ENCODE results near the gene MRPL52. TPM values are rescaled to one million over a fixed set of nuclear protein-coding genes. Genes with fewer than 3 reads are reported as not detected.
"Not testable (repeated sequence)": the region's sequence is repeated elsewhere in the genome, so short reads cannot be mapped to it uniquely, and the experiment has no call there.

Gene MRPL52
- polyA plus RNA-seq, 2 donors: 99.8 to 182 TPM

DNA sequence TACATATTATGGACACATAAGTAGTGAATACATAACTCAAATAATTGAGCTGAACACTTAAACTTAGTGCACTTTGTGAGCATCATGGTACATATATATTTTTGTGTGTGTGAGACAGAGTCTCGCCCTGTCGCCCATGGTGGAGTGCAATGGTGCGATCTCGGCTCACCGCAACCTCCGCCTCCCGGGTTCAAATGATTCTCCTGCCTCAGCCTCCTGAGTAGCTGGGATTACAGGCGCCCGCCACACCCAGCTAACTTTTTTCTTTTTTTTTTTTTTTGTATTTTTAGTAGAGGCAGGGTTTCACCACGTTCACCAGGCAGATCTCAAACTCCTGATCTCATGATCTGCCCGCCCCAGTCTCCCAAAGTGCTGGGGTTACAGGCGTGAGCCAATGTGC lies 22.5 kb downstream of the MRPL52 start:
- not testable (repeated sequence) for H3K36me3 ChIP-seq (ENCODE audit: control insufficient read depth in 2 of 2, insufficient read depth in 2 of 2, low read length in 1 of 2); H3K27me3 ChIP-seq (ENCODE audit: control insufficient read depth in 1 of 2, insufficient read depth in 2 of 2, low read length in 2 of 2); H3K4me3 ChIP-seq (ENCODE audit: low read depth in 1 of 2, low read length in 2 of 2); H3K9me3 ChIP-seq (ENCODE audit: control insufficient read depth in 2 of 2, insufficient read depth in 1 of 2, low read depth in 1 of 2, low read length in 1 of 2)
- Histone ChIP-seq H3K4me1 (ENCODE audit: control insufficient read depth in 2 of 2, insufficient read depth in 2 of 2, low read length in 1 of 2) (peaks cover 4 to 32% of the 10 kb centered on the region in 2 donors), H3K27ac (ENCODE audit: low read depth in 2 of 2, low read length in 1 of 2) (peak overlapping the region in 1 of 2 donors; percentile 65)
- 73 to 83% methylated on average over 10 to 12 of the region's 12 CpGs for WGBS, 2 donors

DNA sequence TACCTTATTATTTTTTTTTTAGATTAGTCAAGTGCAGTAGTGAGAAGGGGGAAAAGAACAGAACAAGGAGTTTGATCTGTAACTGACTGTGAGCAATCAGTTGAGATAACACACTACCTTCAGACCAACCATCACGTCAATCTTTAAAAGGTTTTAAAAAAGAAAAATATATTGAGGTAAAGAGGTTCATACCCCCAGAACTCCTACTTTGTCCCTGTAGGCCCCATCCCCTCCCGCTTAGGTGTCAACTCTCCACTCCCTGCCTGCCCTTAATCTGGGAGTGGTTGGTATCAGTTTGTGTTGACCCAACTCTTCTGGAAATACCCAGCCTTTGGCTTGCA lies 22.9 kb downstream of the MRPL52 start:
- Histone ChIP-seq H3K4me3 (ENCODE audit: low read depth in 1 of 2, low read length in 2 of 2) (no peak overlapping the region), H3K27ac (ENCODE audit: low read depth in 2 of 2, low read length in 1 of 2) (peak overlapping the region in 1 of 2 donors; percentile 83), H3K9me3 (ENCODE audit: control insufficient read depth in 2 of 2, insufficient read depth in 1 of 2, low read depth in 1 of 2, low read length in 1 of 2) (no peaks in the 10 kb centered on the region), H3K27me3 (ENCODE audit: control insufficient read depth in 1 of 2, insufficient read depth in 2 of 2, low read length in 2 of 2) (no peaks in the 10 kb centered on the region), H3K4me1 (ENCODE audit: control insufficient read depth in 2 of 2, insufficient read depth in 2 of 2, low read length in 1 of 2) (peaks cover 4 to 31% of the 10 kb centered on the region in 2 donors), H3K36me3 (ENCODE audit: control insufficient read depth in 2 of 2, insufficient read depth in 2 of 2, low read length in 1 of 2) (no peaks in the 10 kb centered on the region)
- 65 to 67% methylated on average over 2 of the region's 2 CpGs for WGBS, 2 donors

DNA sequence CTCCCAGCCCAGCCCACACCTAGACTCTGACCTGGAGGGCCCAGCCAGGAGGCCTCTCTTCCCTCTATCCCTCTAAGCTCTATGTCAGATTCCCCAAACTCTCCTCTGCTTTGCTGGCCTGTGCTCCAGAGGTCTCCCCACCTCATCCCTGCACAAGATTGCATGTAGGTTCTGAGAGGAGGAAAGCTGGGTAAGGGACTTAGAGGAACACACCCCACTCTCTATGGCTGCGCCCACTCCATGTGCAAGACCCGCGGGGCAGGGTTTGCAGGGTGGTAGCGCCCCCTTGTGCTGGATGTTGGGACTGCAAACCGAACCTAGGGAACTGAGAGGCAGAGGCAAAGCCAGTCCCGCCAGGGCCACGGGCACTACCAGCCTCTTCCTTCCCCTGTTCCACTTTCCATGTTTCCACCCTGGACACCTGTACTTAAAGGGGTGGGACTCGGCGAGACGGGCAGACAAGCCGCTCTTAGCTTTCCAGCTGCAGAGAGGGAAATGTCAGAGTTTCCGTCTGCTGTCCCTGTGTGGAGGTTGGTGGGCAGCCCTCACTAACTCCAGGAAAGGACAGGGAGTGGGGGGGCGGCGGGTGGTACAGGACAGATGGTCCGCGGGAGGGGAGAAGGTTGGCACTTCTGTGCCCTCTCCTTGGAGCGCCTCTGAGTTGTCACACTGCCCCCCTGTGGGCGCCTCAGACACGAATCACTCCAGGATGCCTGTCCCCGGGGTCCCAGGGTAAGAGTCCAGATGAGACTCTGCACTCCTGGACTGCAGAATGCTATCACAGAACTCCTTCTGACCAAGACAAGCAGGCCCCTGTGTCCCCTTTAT lies 23.5 kb downstream of the MRPL52 start:
- peak overlapping the region; percentile 16 to 45 for H3K4me3 ChIP-seq (ENCODE audit: low read depth in 1 of 2, low read length in 2 of 2)
- 1 to 2% methylated on average over 20 of the region's 20 CpGs for WGBS, 2 donors

DNA sequence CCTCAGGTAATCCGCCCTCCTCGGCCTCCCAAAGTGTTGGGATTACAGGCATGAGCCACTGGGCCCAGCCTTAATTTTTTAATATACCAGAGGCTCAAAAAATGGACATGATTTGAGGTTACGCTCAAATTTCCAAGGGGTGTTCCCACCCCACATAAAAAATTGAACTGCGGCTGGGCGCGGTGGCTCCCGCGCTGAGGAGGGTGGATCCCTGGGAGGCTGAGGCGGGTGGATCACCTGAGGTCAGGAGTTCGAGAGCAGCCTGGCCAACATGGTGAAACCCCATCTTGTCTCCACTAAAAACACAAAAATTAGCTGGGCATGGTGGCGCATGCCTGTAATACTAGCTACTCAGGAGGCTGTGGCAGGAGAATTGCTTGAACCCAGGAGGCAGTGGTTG lies 24.6 kb downstream of the MRPL52 start:
- WGBS, 2 donors: 94 to 96% methylated on average over 11 of the region's 11 CpGs
- not testable (repeated sequence) for H3K36me3 ChIP-seq (ENCODE audit: control insufficient read depth in 2 of 2, insufficient read depth in 2 of 2, low read length in 1 of 2); H3K4me3 ChIP-seq (ENCODE audit: low read depth in 1 of 2, low read length in 2 of 2); H3K27me3 ChIP-seq (ENCODE audit: control insufficient read depth in 1 of 2, insufficient read depth in 2 of 2, low read length in 2 of 2); H3K27ac ChIP-seq (ENCODE audit: low read depth in 2 of 2, low read length in 1 of 2); H3K9me3 ChIP-seq (ENCODE audit: control insufficient read depth in 2 of 2, insufficient read depth in 1 of 2, low read depth in 1 of 2, low read length in 1 of 2)
- H3K4me1 ChIP-seq (ENCODE audit: control insufficient read depth in 2 of 2, insufficient read depth in 2 of 2, low read length in 1 of 2): peaks cover 4 to 17% of the 10 kb centered on the region in 2 donors

More for the DNA sequence above, 23.5 kb downstream of the MRPL52 start:
- H3K9me3 ChIP-seq (ENCODE audit: control insufficient read depth in 2 of 2, insufficient read depth in 1 of 2, low read depth in 1 of 2, low read length in 1 of 2): no peaks in the 10 kb centered on the region
- H3K27ac ChIP-seq (ENCODE audit: low read depth in 2 of 2, low read length in 1 of 2): peak overlapping the region; percentile 43 to 83
- H3K36me3 ChIP-seq (ENCODE audit: control insufficient read depth in 2 of 2, insufficient read depth in 2 of 2, low read length in 1 of 2): no peaks in the 10 kb centered on the region
- peaks cover 4 to 25% of the 10 kb centered on the region in 2 donors for H3K4me1 ChIP-seq (ENCODE audit: control insufficient read depth in 2 of 2, insufficient read depth in 2 of 2, low read length in 1 of 2)
- H3K27me3 ChIP-seq (ENCODE audit: control insufficient read depth in 1 of 2, insufficient read depth in 2 of 2, low read length in 2 of 2): no peaks in the 10 kb centered on the region

DNA sequence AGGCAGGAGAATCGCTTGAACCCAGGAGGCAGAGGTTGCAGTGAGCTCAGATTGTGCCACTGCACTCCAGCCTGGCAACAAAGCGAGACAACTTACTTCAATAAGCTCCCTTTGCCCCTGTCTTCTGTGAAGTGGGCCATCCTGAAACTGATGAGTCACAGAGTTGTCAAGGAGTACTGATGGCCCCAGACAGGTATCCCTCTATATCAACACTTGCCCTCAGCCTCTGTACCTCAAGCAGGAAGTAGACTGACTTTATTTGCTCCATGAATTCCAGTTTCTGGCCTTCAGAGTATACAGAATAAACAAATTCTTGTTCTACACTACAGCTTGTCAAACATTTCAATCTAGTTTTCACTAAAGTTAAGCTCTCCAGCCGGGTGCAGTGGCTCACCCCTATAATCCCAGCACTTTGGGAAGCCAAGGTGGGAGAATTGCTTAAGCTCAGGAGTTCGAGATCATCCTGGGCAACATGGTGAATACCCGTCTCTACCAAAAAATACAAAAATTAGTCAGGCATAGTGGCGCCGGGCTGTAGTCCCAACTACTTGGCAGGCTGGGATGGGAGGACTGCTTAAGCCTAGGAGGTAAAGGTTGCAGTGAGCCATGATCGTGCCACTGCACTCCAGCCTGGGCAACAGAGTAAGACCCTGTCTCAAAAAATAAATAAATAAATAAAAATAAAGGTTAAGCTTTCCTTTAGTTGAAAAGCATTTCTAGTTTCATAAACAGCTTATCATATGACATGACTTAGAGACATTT lies 25.5 kb downstream of the MRPL52 start:
- Histone ChIP-seq H3K4me3 (ENCODE audit: low read depth in 1 of 2, low read length in 2 of 2) (no peak overlapping the region), H3K27me3 (ENCODE audit: control insufficient read depth in 1 of 2, insufficient read depth in 2 of 2, low read length in 2 of 2) (no peaks in the 10 kb centered on the region), H3K36me3 (ENCODE audit: control insufficient read depth in 2 of 2, insufficient read depth in 2 of 2, low read length in 1 of 2) (no peaks in the 10 kb centered on the region), H3K27ac (ENCODE audit: low read depth in 2 of 2, low read length in 1 of 2) (no peak overlapping the region), H3K9me3 (ENCODE audit: control insufficient read depth in 2 of 2, insufficient read depth in 1 of 2, low read depth in 1 of 2, low read length in 1 of 2) (no peaks in the 10 kb centered on the region), H3K4me1 (ENCODE audit: control insufficient read depth in 2 of 2, insufficient read depth in 2 of 2, low read length in 1 of 2) (peaks cover 4 to 12% of the 10 kb centered on the region in 2 donors)
- 86 to 93% methylated on average over 8 of the region's 8 CpGs for WGBS, 2 donors

DNA sequence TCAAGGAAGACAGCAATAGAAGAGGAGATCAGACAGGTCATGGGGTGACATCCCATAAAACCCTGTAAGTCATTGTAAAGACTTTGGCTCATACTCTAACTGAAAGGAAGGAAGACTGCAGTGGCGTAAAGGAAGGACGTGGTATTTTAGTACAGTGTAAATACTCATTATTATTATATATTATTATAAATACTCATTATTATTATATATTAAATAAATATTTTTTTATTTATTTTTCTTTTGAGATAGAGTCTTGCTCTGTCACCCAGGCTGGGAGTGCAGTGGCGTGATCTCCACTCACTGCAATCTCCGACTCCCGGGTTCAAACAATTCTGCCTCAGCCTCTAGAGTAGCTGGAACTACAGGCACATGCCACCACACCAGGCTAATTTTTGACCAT lies 26.7 kb downstream of the MRPL52 start:
- no peak overlapping the region for H3K27ac ChIP-seq (ENCODE audit: low read depth in 2 of 2, low read length in 1 of 2)
- WGBS, 2 donors: 92 to 95% methylated on average over 5 of the region's 5 CpGs
- H3K27me3 ChIP-seq (ENCODE audit: control insufficient read depth in 1 of 2, insufficient read depth in 2 of 2, low read length in 2 of 2): no peaks in the 10 kb centered on the region
- no peak overlapping the region for H3K4me3 ChIP-seq (ENCODE audit: low read depth in 1 of 2, low read length in 2 of 2)
- no peaks in the 10 kb centered on the region for H3K9me3 ChIP-seq (ENCODE audit: control insufficient read depth in 2 of 2, insufficient read depth in 1 of 2, low read depth in 1 of 2, low read length in 1 of 2)
- no peaks in the 10 kb centered on the region for H3K36me3 ChIP-seq (ENCODE audit: control insufficient read depth in 2 of 2, insufficient read depth in 2 of 2, low read length in 1 of 2)
- H3K4me1 ChIP-seq (ENCODE audit: control insufficient read depth in 2 of 2, insufficient read depth in 2 of 2, low read length in 1 of 2): peaks cover 2 to 4% of the 10 kb centered on the region in 2 donors

DNA sequence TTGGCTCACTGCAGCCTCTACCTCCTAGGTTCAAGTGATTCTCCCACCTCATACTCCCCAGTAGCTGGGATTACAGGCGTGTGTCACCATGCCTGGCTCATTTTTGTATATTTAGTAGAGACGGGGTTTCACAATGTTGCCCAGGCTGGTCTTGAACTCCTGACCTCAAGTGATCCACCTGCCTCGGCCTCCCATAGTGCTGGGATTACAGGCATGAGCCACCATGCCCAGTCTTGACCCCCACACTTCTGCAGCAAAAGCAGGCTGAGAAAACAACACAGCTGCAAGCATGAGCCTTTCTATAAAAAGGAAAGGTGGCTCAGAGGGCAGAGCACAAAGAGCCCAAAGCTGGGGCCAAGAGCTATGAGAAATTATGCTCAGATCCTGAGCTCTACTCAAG lies 30.7 kb downstream of the MRPL52 start:
- H3K27ac ChIP-seq (ENCODE audit: low read depth in 2 of 2, low read length in 1 of 2); H3K36me3 ChIP-seq (ENCODE audit: control insufficient read depth in 2 of 2, insufficient read depth in 2 of 2, low read length in 1 of 2): not testable (repeated sequence)

GRCh38 chr14:22861651-22862050 lies 32.0 kb downstream of the MRPL52 start:
- H3K4me1 ChIP-seq (ENCODE audit: control insufficient read depth in 2 of 2, insufficient read depth in 2 of 2, low read length in 1 of 2): peaks cover 0 to 2% of the 10 kb centered on the region in 2 donors
- H3K9me3 ChIP-seq (ENCODE audit: control insufficient read depth in 2 of 2, insufficient read depth in 1 of 2, low read depth in 1 of 2, low read length in 1 of 2): peaks cover 0 to 4% of the 10 kb centered on the region in 2 donors
- H3K27me3 ChIP-seq (ENCODE audit: control insufficient read depth in 1 of 2, insufficient read depth in 2 of 2, low read length in 2 of 2): no peaks in the 10 kb centered on the region
- H3K27ac ChIP-seq (ENCODE audit: low read depth in 2 of 2, low read length in 1 of 2): no peak overlapping the region
- H3K4me3 ChIP-seq (ENCODE audit: low read depth in 1 of 2, low read length in 2 of 2): no peak overlapping the region
- H3K36me3 ChIP-seq (ENCODE audit: control insufficient read depth in 2 of 2, insufficient read depth in 2 of 2, low read length in 1 of 2): no peaks in the 10 kb centered on the region

More for the DNA sequence above, 30.7 kb downstream of the MRPL52 start:
- H3K27me3 ChIP-seq (ENCODE audit: control insufficient read depth in 1 of 2, insufficient read depth in 2 of 2, low read length in 2 of 2); H3K9me3 ChIP-seq (ENCODE audit: control insufficient read depth in 2 of 2, insufficient read depth in 1 of 2, low read depth in 1 of 2, low read length in 1 of 2); H3K4me1 ChIP-seq (ENCODE audit: control insufficient read depth in 2 of 2, insufficient read depth in 2 of 2, low read length in 1 of 2); H3K4me3 ChIP-seq (ENCODE audit: low read depth in 1 of 2, low read length in 2 of 2): not testable (repeated sequence)
- WGBS, 2 donors: 55 to 64% methylated on average over 3 of the region's 3 CpGs

DNA sequence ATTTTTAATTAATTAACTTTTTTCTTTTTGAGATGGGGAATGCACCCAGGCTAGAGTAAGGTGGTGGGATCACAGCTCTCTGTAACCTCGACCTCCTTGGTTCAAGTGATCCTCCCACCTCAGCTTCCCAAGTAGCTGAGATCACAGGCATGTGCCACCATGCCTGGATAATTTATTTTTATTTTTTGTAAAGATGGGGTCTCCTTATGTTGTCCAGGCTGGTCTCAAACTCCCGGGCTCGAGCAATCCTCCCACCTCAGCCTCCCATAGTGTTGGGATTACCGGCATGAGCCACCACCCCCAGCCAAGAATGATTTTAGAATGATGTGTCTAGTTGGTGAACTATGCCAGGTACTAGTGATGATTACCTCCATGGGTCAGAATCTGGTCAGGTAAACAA lies 35.3 kb downstream of the MRPL52 start:
- no peak overlapping the region for H3K4me3 ChIP-seq (ENCODE audit: low read depth in 1 of 2, low read length in 2 of 2)
- WGBS, 2 donors: 85 to 88% methylated on average over 4 of the region's 4 CpGs
- peaks cover 0 to 2% of the 10 kb centered on the region in 2 donors for H3K4me1 ChIP-seq (ENCODE audit: control insufficient read depth in 2 of 2, insufficient read depth in 2 of 2, low read length in 1 of 2)
- peaks cover 0 to 4% of the 10 kb centered on the region in 2 donors for H3K9me3 ChIP-seq (ENCODE audit: control insufficient read depth in 2 of 2, insufficient read depth in 1 of 2, low read depth in 1 of 2, low read length in 1 of 2)
- no peaks in the 10 kb centered on the region for H3K36me3 ChIP-seq (ENCODE audit: control insufficient read depth in 2 of 2, insufficient read depth in 2 of 2, low read length in 1 of 2)
- no peaks in the 10 kb centered on the region for H3K27me3 ChIP-seq (ENCODE audit: control insufficient read depth in 1 of 2, insufficient read depth in 2 of 2, low read length in 2 of 2)
- no peak overlapping the region for H3K27ac ChIP-seq (ENCODE audit: low read depth in 2 of 2, low read length in 1 of 2)
